Left lung (tissue), 10 donors: ENCODE measurements around the gene INTS1. TPM values are rescaled to one million over a fixed set of nuclear protein-coding genes. Genes with fewer than 3 reads are reported as not detected.

Experiments
- ATAC-seq: fragments of 200-7000 bp; cut with Tn5 transposase; one replicate; pipeline ENCODE4 v1.9.1; 2020; ENCODE audit warnings: moderate library complexity
- DNase-seq, 4 donors: peaks; one replicate each; pipeline ENCODE4 v3.0.0-alpha.2; 2013 to 2020
- H3K27ac ChIP-seq, 2 donors: fragments of 200-600 bp; sonication (generic) in 1 of 2; one replicate each; pipeline versions ENCODE4 v1.5.0 to v1.8.0; 2020 to 2021
- H3K27me3 ChIP-seq, 2 donors: fragments of 200-600 bp; sonication (generic) in 1 of 2; one replicate each; pipeline versions ENCODE4 v1.5.0 to v1.8.0; 2020 to 2021
- H3K36me3 ChIP-seq, 2 donors: fragments of 200-600 bp; sonication (generic) in 1 of 2; one replicate each; pipeline versions ENCODE4 v1.5.0 to v1.8.0; 2020 to 2021
- H3K4me1 ChIP-seq, 2 donors: fragments of 200-600 bp; one replicate each; pipeline ENCODE4 v1.8.0; 2021
- H3K4me3 ChIP-seq, 2 donors: fragments of 200-600 bp; sonication (generic) in 1 of 2; one replicate each; pipeline versions ENCODE4 v1.5.0 to v1.8.0; 2020 to 2021; ENCODE audit warnings: mild to moderate bottlenecking in 1 of 2
- H3K9me3 ChIP-seq, 2 donors: fragments of 200-600 bp; sonication (generic) in 1 of 2; one replicate each; pipeline versions ENCODE4 v1.5.0 to v1.8.0; 2020 to 2021
- CTCF ChIP-seq, 2 donors: fragments of 200-600 bp; sonication (generic) in 1 of 2; IDR thresholded peaks; one replicate each; pipeline versions ENCODE4 v1.5.0 to v1.8.0; 2021; ENCODE audit warnings: antibody characterized with exemption in 2 of 2
- intact Hi-C, 2 donors: fragments of 100-400 bp; cut with DNase I; formaldehyde crosslinking; loops; one replicate each; pipeline versions ENCODE4 v1.11.2 to v1.14.2; 2022
- polyA plus RNA-seq, 6 donors: library from polyadenylated mRNA; unstranded; fragments of 120-200 nt; gene quantifications; one replicate each; pipeline ENCODE4 v1.2.1, GENCODE V29; 2013; ENCODE audit not compliant: insufficient read length in 6 of 6
- total RNA-seq, 2 donors: library from RNA; stranded (reverse); fragmentation: NEBNext Ultra II Directional; extraction: Animal tissue kit (Norgen Biotek cat#: 25700); gene quantifications; one replicate each; pipeline ENCODE4 v1.2.1, GENCODE V29; 2021
- donor health status: DM: no; HTN: yes; CAD: no.
- donor health status: DM: no; HTN: no; CAD: no.

INTS1 gene
- total and polyA plus RNA-seq, 8 donors: 51.3 to 80.9 (median 61.6) TPM

- intact Hi-C loops: no loop called here
- Histone ChIP-seq H3K27ac (no peak overlapping the region), H3K4me3 (no peak overlapping the region), H3K4me1 (no peaks in the 10 kb centered on the region), H3K9me3 (no peaks in the 10 kb centered on the region), H3K27me3 (no peaks in the 10 kb centered on the region), H3K36me3 (peaks cover 0 to 100% of the 10 kb centered on the region in 2 donors)
- TF ChIP-seq CTCF (IDR thresholded peaks at IDR 0.05): no peak
- DNase-seq: no peak
- no peak for ATAC-seq
These were observed 12.0 kb downstream of the INTS1 start for GRCh38 chr7:1492221-1492620.

- Histone ChIP-seq H3K9me3 (no peaks in the 10 kb centered on the region), H3K4me1 (no peaks in the 10 kb centered on the region), H3K27me3 (no peaks in the 10 kb centered on the region), H3K27ac (no peak overlapping the region), H3K36me3 (peaks cover 0 to 100% of the 10 kb centered on the region in 2 donors), H3K4me3 (no peak overlapping the region)
- ATAC-seq (no peak), DNase-seq (no peak)
- intact Hi-C loops: no loop called here
- TF ChIP-seq CTCF (IDR thresholded peaks at IDR 0.05): no peak
These were observed 13.4 kb downstream of the INTS1 start for GRCh38 chr7:1490837-1491236.

GRCh38 chr7:1489336-1489735 is 14.9 kb downstream of the INTS1 start:
- no peak for DNase-seq
- no peak overlapping the region for H3K4me3 ChIP-seq
- TF ChIP-seq CTCF (IDR thresholded peaks at IDR 0.05): no peak
- no peaks in the 10 kb centered on the region for H3K4me1 ChIP-seq
- intact Hi-C loops: no loop called here
- H3K36me3 ChIP-seq: peaks cover 0 to 100% of the 10 kb centered on the region in 2 donors
- ATAC-seq: no peak
- no peaks in the 10 kb centered on the region for H3K9me3 ChIP-seq
- H3K27me3 ChIP-seq: no peaks in the 10 kb centered on the region
- no peak overlapping the region for H3K27ac ChIP-seq

GRCh38 chr7:1488016-1488415 is 16.2 kb downstream of the INTS1 start:
- ATAC-seq: no peak
- no peak for TF ChIP-seq CTCF (IDR thresholded peaks at IDR 0.05)
- H3K36me3 ChIP-seq: peaks cover 0 to 100% of the 10 kb centered on the region in 2 donors
- no peaks in the 10 kb centered on the region for H3K27me3 ChIP-seq
- no peak for DNase-seq
- no peaks in the 10 kb centered on the region for H3K4me1 ChIP-seq
- intact Hi-C loops: no loop called here
- no peak overlapping the region for H3K4me3 ChIP-seq
- H3K27ac ChIP-seq: no peak overlapping the region
- H3K9me3 ChIP-seq: no peaks in the 10 kb centered on the region

GRCh38 chr7:1487466-1487865 is 16.7 kb downstream of the INTS1 start:
- no peak for TF ChIP-seq CTCF (IDR thresholded peaks at IDR 0.05)
- Histone ChIP-seq H3K27me3 (no peaks in the 10 kb centered on the region), H3K9me3 (no peaks in the 10 kb centered on the region), H3K27ac (no peak overlapping the region), H3K4me1 (no peaks in the 10 kb centered on the region), H3K4me3 (no peak overlapping the region), H3K36me3 (peaks cover 0 to 100% of the 10 kb centered on the region in 2 donors)
- DNase-seq (no peak), ATAC-seq (no peak)
- intact Hi-C loops: no loop called here
